GM10248 (cell line): Measurements from ENCODE around the gene RIPK1.
"Not testable (repeated sequence)": the region's sequence is repeated elsewhere in the genome, so short reads cannot be mapped to it uniquely, and the experiment has no call there.

Experiments
- CTCF ChIA-PET: fragments of 300-600 bp; sonication (Branson Sonifier 250); formaldehyde crosslinking; extraction: SDS; loops from one replicate; lab custom pipeline; 2021; ENCODE audit warnings: antibody characterized with exemption; lab: Yijun Ruan, JAX
- POLR2A ChIA-PET: fragments of 350-650 bp; sonication (Branson Sonifier 250); formaldehyde crosslinking; extraction: SDS; loops from one replicate; lab custom pipeline; 2020; ENCODE audit warnings: antibody characterized with exemption; lab: Yijun Ruan, JAX
- DNase-seq: peaks from one replicate; pipeline ENCODE4 v3.0.0; 2012; ENCODE audit errors: extremely low spot score
- TF ChIP-seq, protein P1 (sequence below): IDR thresholded peaks from 2 replicates; pipeline ENCODE4 v1.5.1; 2012; ENCODE audit warnings: mild to moderate bottlenecking, low read depth; ENCODE audit errors: extremely low read depth, missing control alignments, control extremely low read depth

The RIPK1 gene

DNA sequence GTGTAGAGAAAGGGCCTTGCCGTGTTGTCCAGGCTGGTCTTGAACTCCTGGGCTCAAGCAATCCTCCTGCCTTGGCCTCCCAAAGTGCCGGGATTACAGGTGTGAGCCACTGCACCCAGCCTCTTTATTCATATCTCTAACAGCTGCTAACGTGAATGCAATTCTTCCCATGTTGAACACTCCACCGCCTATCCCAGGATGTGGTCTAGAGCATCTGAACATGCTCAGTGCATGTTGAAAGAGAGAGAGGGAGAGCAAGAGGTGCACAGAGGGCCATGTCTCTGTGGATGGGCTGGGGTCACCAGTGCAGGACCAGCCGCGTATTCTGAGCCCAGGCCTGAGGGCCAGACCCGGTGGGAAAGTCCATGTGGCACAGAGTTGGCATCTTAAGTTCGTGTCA lies 76.3 kb downstream of the RIPK1 start:
- POLR2A ChIA-PET, result no interaction called here
- CTCF ChIA-PET, result interaction anchor here (1.1 to 1.9 kb wide), 2 partner anchors 8 to 18 kb away, joined by 3 to 5 read pairs; no protein-coding TSS in a partner anchor
- TF ChIP-seq, protein P1, sequence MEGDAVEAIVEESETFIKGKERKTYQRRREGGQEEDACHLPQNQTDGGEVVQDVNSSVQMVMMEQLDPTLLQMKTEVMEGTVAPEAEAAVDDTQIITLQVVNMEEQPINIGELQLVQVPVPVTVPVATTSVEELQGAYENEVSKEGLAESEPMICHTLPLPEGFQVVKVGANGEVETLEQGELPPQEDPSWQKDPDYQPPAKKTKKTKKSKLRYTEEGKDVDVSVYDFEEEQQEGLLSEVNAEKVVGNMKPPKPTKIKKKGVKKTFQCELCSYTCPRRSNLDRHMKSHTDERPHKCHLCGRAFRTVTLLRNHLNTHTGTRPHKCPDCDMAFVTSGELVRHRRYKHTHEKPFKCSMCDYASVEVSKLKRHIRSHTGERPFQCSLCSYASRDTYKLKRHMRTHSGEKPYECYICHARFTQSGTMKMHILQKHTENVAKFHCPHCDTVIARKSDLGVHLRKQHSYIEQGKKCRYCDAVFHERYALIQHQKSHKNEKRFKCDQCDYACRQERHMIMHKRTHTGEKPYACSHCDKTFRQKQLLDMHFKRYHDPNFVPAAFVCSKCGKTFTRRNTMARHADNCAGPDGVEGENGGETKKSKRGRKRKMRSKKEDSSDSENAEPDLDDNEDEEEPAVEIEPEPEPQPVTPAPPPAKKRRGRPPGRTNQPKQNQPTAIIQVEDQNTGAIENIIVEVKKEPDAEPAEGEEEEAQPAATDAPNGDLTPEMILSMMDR, result no peak
- DNase-seq, result no peak

DNA sequence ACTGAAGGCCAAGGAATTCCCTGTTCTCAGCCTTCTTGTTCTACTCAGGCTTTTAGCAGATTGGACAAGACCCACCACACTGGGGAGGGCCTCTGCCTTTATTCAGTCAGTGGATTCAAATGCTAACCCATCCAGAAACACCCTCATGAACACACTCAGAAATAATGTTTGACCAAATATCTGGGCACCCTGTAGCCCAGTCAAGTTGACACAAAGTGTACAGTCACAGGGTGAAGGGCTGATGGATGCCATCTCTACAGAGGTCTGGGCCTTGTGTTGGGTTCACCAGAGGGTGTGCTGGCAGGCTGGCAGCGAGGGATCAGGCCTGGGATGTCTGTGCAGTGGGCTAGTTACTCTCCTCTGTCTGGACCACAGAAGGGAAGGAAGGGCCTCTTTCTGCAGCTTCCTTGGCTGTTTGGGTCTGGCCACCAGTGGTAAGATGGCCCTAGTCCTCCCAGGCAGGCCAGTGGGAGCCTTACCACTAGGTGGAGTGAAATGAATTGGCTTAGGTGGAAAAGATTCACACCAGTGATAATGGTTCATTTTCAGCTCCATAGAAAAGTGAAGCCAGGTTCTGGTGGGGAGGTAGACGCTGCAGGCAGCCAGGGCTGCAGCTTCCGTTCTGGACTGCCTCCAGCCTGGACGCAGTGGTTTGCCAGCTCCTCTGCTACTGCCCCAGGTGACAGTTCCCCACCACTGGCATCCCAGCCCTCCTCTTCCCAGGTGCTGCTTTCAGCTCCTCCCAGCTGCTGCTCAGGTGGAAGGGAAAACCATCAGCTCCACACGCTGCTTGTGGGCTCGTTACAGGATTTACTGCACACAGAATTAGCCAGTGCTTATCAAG lies 79.8 kb downstream of the RIPK1 start:
- DNase-seq, result no peak
- CTCF ChIA-PET, result interaction anchor here (0.6 to 3.2 kb wide), 4 partner anchors 10 to 104 kb away, joined by 3 to 23 read pairs (median 4); partner anchors contain the start of gene TUBB2A
- POLR2A ChIA-PET, result no interaction called here
- TF ChIP-seq, protein P1, result no peak

DNA sequence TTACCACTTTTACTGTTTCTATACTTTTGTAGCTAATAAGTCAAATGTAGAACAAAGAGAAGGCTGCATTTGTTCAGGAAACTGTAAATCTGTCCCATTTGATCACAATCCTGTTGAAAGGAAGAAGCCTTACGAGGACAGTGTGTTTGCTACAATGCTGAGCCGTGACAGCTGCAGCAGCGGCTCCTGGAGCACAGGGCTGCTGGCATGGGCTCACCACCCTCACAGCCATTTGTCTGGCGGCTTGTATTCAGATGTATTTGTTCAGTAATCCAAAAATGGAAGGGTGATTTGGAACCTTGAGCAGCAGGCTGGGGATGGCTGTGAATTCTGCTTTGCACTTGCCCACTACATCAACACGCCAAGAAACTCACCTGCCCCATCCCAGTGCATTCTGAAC lies 83.4 kb downstream of the RIPK1 start:
- POLR2A ChIA-PET, result no interaction called here
- CTCF ChIA-PET, result interaction anchor here (1.5 to 2.2 kb wide), 3 partner anchors 8 to 100 kb away, joined by 4 to 5 read pairs (median 4); no protein-coding TSS in a partner anchor

DNA sequence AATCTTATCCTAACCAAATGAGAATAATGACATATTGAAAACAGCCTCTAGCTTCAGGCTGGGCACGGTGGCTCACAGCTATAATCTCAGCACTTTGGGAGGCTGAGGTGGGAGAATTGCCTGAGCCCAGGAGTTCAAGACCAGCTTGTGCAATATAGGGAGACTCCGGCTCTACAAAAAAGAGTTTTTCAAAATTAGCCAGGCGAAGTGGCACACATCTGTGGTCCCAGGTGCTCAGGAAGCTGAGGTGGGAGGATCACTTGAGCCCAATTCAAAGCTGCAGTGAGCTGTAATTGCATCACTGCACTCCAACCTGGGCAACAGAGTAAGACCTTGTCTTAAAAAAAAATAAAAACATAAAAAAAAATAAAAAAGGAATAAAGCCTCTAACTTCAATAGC lies 84.4 kb downstream of the RIPK1 start:
- CTCF ChIA-PET, result interaction anchor here (1.5 to 2.2 kb wide), 3 partner anchors 9 to 99 kb away, joined by 4 to 5 read pairs (median 4); no protein-coding TSS in a partner anchor
- DNase-seq, result no peak
- TF ChIP-seq, protein P1, result no peak
- POLR2A ChIA-PET, result interaction anchor here (1.1 kb wide), 1 partner anchor 89 kb away, joined by 3 read pairs; no protein-coding TSS in a partner anchor

More for the DNA sequence above, 83.4 kb downstream of the RIPK1 start:
- no peak for DNase-seq
- TF ChIP-seq, protein P1, result no peak

DNA sequence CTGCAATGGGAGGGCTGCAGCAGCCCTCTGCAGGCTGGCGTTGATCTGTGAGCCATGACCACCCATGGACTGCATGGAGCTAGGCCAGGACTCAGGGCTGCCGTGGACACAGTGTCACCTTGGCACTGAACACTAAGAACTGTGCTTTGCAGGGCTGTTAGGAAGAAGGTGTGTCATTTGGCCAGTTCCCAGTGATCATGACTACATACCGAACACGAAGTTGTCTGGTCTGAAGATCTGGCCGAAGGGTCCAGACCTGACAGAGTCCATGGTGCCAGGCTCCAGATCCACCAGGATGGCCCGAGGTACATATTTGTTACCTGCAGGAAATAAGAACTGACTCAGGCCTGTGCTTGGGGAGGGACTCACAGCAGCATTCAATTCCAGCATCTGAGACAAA lies 87.1 kb downstream of the RIPK1 start:
- CTCF ChIA-PET, POLR2A ChIA-PET, DNase-seq: not testable (repeated sequence)

DNA sequence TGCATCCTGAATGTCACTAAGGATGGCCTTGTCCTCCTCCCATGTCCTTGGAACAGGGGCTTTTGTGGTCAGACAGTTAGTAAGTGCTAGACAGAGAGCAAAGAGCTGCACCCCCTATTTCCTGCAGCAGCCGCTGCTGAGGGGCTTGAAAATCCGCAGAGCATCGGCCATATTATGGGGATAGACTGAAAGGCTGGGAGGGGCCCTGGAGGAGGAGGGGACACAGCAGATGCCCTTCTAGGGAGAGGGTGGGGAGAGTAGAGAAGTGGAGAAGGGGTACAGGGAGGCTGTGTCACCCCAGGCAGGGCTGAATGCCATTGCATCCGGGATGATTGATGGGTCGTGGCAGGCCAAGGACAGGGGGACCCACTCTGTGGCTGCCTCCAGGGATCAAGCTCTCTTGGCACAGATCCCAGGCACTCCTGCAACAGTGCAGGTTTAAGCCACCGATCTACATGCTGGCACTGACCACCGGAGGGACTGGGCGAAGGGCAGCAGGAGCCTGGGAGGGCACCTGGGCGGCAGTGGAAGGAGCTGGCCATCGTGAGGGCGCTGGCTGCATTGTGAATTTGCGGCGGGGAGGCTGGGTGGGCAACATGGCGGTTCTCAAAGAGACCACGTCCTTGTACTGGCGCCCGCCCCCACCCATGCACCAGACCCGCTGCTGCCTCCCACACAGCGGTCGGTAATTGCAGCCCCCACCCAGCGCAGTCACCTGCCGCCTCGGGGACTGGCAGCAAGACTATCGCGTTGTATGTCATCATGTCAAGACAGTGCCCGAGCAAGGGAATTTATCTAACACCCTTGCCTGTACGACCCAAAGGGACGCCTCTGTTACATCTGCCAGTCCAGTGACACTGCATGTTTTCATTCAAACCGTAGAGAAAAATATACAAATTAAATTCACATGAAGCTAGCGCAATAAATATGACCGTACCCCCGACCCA lies 88.2 kb downstream of the RIPK1 start:
- POLR2A ChIA-PET, result interaction anchor here (1.0 to 1.3 kb wide), 2 partner anchors 16 to 33 kb away, joined by 3 read pairs; no protein-coding TSS in a partner anchor
- CTCF ChIA-PET, result interaction anchor here (0.6 to 2.6 kb wide), 24 partner anchors 8 to 204 kb away, joined by 3 to 23 read pairs (median 4); partner anchors contain the start of gene PSMG4
- DNase-seq, result not testable (repeated sequence)
